Lower lobe of right lung (tissue), 2 donors: ENCODE data around the gene RNF38. TPM values are rescaled to one million over a fixed set of nuclear protein-coding genes. Genes with fewer than 3 reads are reported as not detected.

Experiments used
- ATAC-seq, 2 donors: fragments of 200-7000 bp; cut with Tn5 transposase; one replicate each; pipeline ENCODE4 v1.9.1; 2020 to 2022; ENCODE audit warnings: mild to moderate bottlenecking in 2 of 2, moderate library complexity in 2 of 2
- DNase-seq: peaks from one replicate; pipeline ENCODE4 v3.0.0-alpha.2; 2020
- H3K27ac ChIP-seq: fragments of 200-600 bp; one replicate; pipeline ENCODE4 v1.8.0; 2022
- H3K27me3 ChIP-seq: fragments of 200-600 bp; one replicate; pipeline ENCODE4 v1.8.0; 2022; ENCODE audit warnings: low read depth
- H3K36me3 ChIP-seq: fragments of 200-600 bp; one replicate; pipeline ENCODE4 v1.8.0; 2022; ENCODE audit warnings: mild to moderate bottlenecking
- H3K4me1 ChIP-seq: fragments of 200-600 bp; one replicate; pipeline ENCODE4 v1.8.0; 2022
- H3K4me3 ChIP-seq: fragments of 200-600 bp; one replicate; pipeline ENCODE4 v1.8.0; 2022; ENCODE audit warnings: mild to moderate bottlenecking
- H3K9me3 ChIP-seq: fragments of 200-600 bp; one replicate; pipeline ENCODE4 v1.8.0; 2022
- intact Hi-C: fragments of 100-400 bp; cut with DNase I; formaldehyde crosslinking; loops from one replicate; pipeline ENCODE4 v1.11.0; 2022
- total RNA-seq: library from RNA; stranded (reverse); fragmentation: NEBNext Ultra II Directional; extraction: Animal tissue kit (Norgen Biotek cat#: 25700); gene quantifications from one replicate; pipeline ENCODE4 v1.2.1, GENCODE V29; 2021
- TF ChIP-seq, protein P1 (sequence below): fragments of 200-600 bp; IDR thresholded peaks from one replicate; pipeline ENCODE4 v1.8.0; 2022; ENCODE audit warnings: antibody characterized with exemption, mild to moderate bottlenecking
- donor health status: DM: no; HTN: yes; CAD: no; lungs with severe emphysema.

RNF38 gene
- total RNA-seq, 1 donor from 2014 or later, result 48.9 TPM

- Histone ChIP-seq H3K9me3 (no peaks in the 10 kb centered on the region), H3K27me3 (no peaks in the 10 kb centered on the region), H3K4me1 (no peaks in the 10 kb centered on the region), H3K27ac (no peak overlapping the region), H3K36me3 (peaks cover 97% of the 10 kb centered on the region), H3K4me3 (no peak overlapping the region)
- DNase-seq (no peak), ATAC-seq (no peak)
- TF ChIP-seq, protein P1, sequence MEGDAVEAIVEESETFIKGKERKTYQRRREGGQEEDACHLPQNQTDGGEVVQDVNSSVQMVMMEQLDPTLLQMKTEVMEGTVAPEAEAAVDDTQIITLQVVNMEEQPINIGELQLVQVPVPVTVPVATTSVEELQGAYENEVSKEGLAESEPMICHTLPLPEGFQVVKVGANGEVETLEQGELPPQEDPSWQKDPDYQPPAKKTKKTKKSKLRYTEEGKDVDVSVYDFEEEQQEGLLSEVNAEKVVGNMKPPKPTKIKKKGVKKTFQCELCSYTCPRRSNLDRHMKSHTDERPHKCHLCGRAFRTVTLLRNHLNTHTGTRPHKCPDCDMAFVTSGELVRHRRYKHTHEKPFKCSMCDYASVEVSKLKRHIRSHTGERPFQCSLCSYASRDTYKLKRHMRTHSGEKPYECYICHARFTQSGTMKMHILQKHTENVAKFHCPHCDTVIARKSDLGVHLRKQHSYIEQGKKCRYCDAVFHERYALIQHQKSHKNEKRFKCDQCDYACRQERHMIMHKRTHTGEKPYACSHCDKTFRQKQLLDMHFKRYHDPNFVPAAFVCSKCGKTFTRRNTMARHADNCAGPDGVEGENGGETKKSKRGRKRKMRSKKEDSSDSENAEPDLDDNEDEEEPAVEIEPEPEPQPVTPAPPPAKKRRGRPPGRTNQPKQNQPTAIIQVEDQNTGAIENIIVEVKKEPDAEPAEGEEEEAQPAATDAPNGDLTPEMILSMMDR, result no peak
- intact Hi-C loops, result no loop called here
Measured at GRCh38 chr9:36345103-36345846, 54.8 kb downstream of the RNF38 start.

DNA sequence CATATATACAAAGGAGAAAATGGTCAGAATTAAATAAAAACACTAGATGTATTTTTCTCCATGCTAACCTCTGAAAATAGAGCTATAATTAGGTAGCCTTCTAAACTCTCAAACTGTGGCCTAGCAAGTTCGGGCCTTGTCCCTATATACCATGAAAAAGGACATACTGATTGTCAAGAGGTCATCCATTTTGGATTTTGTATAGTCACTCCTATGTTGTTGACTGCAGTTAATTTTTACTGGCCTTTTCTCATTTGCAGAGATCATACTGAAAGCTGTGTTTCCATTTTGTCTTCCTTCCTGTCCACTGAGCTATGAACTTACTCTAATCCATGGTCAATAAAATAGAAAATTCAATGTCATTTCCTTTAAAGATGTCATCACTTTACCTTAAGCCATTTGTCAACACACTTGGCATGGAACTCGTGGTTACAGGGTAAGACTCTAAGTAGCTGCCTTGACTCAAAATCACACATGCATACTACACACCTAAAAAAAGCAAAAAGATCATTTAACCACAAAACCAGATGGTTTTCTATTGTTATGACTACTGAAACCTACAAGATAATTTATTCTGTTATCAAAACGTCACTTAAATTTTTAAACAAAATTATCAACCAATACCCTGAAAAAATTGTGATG, 58.0 kb downstream of the RNF38 start:
- intact Hi-C loops, result no loop called here

GRCh38 chr9:36337865-36338264, 62.2 kb downstream of the RNF38 start:
- intact Hi-C loops, result no loop called here
- TF ChIP-seq, protein P1, result no peak
- ATAC-seq (peak; percentile 45 to 77), DNase-seq (no peak)
- Histone ChIP-seq H3K4me3 (no peak overlapping the region), H3K9me3 (no peaks in the 10 kb centered on the region), H3K36me3 (peaks cover 88% of the 10 kb centered on the region), H3K27ac (no peak overlapping the region), H3K4me1 (no peaks in the 10 kb centered on the region), H3K27me3 (no peaks in the 10 kb centered on the region)

More for the DNA sequence above, 58.0 kb downstream of the RNF38 start:
- TF ChIP-seq, protein P1, result no peak
- Histone ChIP-seq H3K27me3 (no peaks in the 10 kb centered on the region), H3K27ac (no peak overlapping the region), H3K9me3 (no peaks in the 10 kb centered on the region), H3K36me3 (peaks cover 97% of the 10 kb centered on the region), H3K4me3 (no peak overlapping the region), H3K4me1 (no peaks in the 10 kb centered on the region)
- ATAC-seq, result no peak
- no peak for DNase-seq

DNA sequence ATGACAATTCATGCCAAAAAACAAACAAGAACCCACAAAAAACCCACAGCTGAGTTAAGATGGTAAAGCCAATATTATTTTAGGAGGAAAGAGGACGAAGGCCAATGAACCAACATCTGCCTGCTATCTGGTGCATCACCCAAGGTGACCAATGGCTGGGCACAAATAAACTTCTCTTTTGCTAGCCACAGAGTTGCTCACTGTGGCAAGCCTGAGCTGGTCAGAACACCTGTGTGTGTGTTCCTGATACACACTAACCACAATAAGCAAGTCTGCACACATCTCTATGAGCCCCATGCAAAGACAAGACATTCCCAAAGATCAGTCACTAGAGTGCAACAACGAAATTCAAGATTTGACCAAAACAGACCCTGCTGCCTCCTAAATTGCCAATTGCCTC, 63.1 kb downstream of the RNF38 start:
- H3K9me3 ChIP-seq, result no peaks in the 10 kb centered on the region
- intact Hi-C loops, result no loop called here
- TF ChIP-seq, protein P1, result no peak
- no peak overlapping the region for H3K27ac ChIP-seq
- H3K27me3 ChIP-seq, result no peaks in the 10 kb centered on the region
- H3K36me3 ChIP-seq, result peaks cover 81% of the 10 kb centered on the region
- no peaks in the 10 kb centered on the region for H3K4me1 ChIP-seq
- no peak for DNase-seq
- no peak for ATAC-seq
- no peak overlapping the region for H3K4me3 ChIP-seq

DNA sequence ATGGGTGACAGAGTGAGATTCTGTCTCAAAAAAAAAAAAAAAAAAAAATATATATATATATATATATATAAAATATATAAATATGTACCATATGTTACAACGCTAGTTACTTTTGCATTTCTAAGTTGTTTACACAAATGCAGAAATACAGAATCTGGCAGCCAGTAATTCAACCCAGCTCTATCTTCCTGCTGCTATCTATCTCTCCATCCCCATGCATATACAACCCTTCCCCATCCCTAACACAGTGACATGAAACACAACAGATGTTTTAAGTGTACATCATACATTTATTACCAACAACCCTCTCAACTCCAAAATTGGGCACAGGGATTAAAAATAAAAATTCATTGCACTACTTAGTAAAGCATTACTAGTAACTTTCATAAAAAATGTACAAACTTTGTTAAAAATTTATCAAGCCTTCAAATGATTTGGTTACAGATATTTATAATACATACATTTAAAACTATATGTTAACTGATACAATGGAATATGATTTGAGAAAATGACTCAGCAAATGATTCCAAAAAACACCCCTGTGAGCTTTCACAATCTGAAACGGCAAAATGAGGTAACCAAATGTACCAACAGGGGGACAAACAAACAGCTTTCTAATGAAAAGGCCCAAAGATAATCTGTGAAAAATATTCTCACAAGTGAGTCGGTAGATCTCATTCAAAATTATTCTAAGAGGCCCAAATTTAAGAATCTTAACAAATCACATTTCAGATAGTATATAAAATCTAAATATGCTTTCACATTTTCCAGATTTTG, 63.8 kb downstream of the RNF38 start:
- H3K9me3 ChIP-seq, result no peaks in the 10 kb centered on the region
- intact Hi-C loops, result no loop called here
- peaks cover 74% of the 10 kb centered on the region for H3K36me3 ChIP-seq
- H3K27me3 ChIP-seq, result no peaks in the 10 kb centered on the region
- no peak overlapping the region for H3K4me3 ChIP-seq
- TF ChIP-seq, protein P1, result no peak
- no peak for ATAC-seq
- DNase-seq, result no peak
- no peak overlapping the region for H3K27ac ChIP-seq
- H3K4me1 ChIP-seq, result no peaks in the 10 kb centered on the region
